Coronary artery (tissue), 2 donors: ENCODE measurements around the gene GALNT14.

Experiments
- DNase-seq: peaks from one replicate; pipeline ENCODE4 v3.0.0-alpha.2; 2017; ENCODE audit warnings: low spot score
- H3K27ac ChIP-seq, 2 donors: fragments of 200-600 bp; sonication (generic); one replicate each; pipeline ENCODE4 v1.5.1; 2016 to 2019
- H3K4me3 ChIP-seq: fragments of 200-600 bp; sonication (generic); 2 replicates; pipeline ENCODE4 v1.5.1; 2016; ENCODE audit warnings: mild to moderate bottlenecking, moderate library complexity
- TF ChIP-seq, protein P1 (sequence below): fragments of 200-600 bp; sonication (generic); IDR thresholded peaks from one replicate; pipeline ENCODE4 v1.5.1; 2019; ENCODE audit warnings: antibody characterized with exemption

GALNT14 gene

DNA sequence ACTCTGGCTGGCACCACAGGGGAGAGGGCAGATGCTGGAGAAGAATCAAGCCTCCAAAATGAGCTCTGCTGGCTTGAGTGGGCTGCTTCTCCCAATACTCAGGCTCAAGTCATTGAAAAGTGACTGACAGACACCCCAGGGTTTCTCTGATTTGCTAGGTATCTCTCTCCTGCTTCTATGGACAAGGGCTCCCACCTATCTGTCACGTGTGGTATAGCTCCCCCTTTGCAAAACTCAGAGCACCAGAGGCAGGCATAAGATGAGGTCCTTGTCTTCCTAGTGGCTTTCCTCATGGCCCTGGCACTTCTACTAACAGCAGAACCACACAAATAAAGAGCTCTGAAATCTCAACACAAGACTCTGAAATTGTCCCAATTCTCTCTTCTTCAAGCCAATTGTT is 105.2 kb downstream of the GALNT14 start:
- TF ChIP-seq, protein P1, sequence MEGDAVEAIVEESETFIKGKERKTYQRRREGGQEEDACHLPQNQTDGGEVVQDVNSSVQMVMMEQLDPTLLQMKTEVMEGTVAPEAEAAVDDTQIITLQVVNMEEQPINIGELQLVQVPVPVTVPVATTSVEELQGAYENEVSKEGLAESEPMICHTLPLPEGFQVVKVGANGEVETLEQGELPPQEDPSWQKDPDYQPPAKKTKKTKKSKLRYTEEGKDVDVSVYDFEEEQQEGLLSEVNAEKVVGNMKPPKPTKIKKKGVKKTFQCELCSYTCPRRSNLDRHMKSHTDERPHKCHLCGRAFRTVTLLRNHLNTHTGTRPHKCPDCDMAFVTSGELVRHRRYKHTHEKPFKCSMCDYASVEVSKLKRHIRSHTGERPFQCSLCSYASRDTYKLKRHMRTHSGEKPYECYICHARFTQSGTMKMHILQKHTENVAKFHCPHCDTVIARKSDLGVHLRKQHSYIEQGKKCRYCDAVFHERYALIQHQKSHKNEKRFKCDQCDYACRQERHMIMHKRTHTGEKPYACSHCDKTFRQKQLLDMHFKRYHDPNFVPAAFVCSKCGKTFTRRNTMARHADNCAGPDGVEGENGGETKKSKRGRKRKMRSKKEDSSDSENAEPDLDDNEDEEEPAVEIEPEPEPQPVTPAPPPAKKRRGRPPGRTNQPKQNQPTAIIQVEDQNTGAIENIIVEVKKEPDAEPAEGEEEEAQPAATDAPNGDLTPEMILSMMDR = no peak
- peak; percentile 53 for DNase-seq
- Histone ChIP-seq H3K27ac (no peak overlapping the region), H3K4me3 (no peak overlapping the region)

DNA sequence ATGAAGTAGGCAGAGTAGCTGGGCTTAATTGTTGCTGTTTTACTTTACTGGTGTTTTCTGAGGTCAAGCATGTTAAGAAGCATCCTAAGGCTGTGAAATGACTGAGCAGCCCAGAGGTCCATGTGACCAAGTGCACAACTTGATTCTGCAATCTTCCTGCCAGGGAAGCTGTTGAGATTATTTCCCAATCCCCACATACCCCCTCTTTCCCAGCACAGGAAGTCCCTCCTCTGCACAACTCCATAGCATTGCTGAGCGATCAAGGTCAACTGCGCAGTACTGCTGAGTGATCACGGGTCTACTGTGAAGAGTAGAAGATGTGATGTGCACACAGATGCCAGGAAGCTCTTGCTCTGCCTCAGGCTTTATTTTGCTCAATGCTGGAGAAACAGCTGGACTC is 105.8 kb downstream of the GALNT14 start:
- peak; percentile 31 for DNase-seq
- Histone ChIP-seq H3K4me3 (no peak overlapping the region), H3K27ac (no peak overlapping the region)
- TF ChIP-seq, protein P1 = no peak

DNA sequence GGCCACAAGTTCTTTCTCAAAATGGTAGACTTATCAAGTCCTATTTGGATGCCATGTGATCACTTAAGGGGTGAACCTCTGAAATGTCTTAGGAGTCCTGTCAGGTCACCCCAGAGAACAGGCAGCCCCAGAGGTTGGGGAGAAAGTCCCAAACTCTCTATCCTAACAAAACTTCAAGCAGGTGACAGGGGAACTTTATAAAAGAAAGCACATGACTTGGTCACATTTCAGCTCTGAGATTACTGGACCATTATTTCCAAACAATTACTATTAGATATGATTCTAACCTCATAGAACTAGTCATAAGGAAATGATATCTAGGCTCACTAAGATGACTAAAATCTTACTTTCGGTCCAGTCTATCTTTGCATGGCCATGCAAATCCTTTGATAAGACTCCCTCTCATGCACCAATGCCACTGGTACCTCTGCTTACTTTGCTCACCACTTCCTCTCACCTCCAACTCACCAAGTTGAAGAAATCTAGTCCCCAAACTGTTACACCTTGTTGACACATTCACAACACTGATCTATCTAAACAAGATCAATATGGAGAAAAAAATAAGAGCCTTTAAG is 107.0 kb downstream of the GALNT14 start:
- no peak overlapping the region for H3K27ac ChIP-seq
- H3K4me3 ChIP-seq = no peak overlapping the region
- TF ChIP-seq, protein P1 = no peak
- DNase-seq = no peak

DNA sequence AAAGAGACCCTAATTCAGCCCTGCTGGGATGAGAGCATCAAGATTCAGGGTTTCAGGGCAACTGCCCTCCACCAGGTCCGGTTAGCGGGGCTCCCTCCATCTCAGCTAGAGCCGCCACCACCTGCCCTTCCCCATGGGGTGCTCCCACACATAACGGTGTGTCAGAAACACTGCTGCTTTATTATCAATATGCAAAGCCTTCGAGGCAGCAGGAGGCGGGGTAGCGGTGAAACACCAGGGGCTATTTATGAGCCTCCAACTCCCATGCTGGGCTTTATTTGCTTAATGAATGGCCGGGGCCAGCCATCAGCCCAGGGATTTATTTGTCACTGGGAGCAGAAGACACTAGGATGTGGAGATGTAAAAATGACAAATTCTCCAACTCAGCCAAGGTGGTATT is 109.8 kb downstream of the GALNT14 start:
- DNase-seq = no peak
- Histone ChIP-seq H3K27ac (no peak overlapping the region), H3K4me3 (no peak overlapping the region)
- TF ChIP-seq, protein P1 = no peak

DNA sequence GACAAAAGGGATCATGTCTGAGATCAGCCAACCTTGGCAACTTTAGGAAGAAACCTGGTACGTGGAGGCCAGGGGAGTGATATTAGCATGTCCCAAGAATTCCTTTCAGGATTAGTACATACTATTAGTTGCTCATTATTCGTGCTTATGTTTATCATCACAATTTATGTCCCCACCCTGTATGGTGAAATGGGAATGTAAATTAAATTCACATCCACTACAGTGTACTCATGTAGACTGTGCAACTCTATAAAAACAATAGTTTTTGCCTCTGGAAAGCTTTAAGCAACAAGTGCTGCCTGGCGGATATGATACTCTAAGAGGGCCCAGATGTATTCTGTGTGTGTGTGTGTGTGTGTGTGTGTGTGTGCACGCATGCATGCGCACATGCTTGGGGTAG is 110.7 kb downstream of the GALNT14 start:
- Histone ChIP-seq H3K27ac (no peak overlapping the region), H3K4me3 (no peak overlapping the region)
- no peak for DNase-seq
- TF ChIP-seq, protein P1 = no peak

DNA sequence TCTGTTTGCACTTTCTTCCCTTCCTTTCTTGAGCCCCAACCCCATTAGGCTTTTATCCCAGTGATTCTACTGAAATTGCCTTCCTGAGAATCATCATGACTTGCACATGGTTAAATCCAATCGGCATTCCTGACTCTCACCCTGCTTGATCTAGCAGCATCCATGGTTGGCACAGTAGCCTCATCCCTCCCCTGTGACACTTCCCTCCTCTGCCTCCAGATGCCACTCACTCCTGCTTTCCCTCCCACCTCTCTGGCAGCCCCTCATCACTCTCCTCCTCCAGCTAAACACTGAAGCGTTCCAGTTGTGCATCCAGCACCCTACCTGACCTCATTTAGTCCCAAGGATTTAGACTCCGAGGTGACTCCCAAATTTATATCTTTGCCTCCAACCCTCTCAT is 114.7 kb downstream of the GALNT14 start:
- Histone ChIP-seq H3K27ac (no peak overlapping the region), H3K4me3 (no peak overlapping the region)
- TF ChIP-seq, protein P1 = no peak
- no peak for DNase-seq

DNA sequence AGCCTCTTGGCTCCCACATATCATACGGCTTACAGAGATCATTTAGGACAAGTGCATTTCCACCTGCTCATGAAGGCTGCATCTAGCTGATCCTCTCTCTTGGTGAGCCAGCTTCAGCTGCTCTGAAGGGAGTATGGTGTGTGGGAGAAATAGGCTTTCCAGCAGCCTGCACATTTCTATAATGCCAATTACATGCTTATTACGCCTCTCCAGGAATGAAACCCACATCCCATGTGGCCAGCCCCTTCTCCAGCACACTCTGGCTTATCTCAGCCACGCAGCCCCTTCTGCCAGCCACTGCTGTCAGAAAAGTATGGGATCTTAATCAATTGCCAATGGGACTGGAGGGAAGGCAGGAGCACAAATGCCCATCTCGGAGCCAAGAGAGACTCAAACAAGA is 117.5 kb downstream of the GALNT14 start:
- DNase-seq = peak; percentile 55
- no peak overlapping the region for H3K4me3 ChIP-seq
- TF ChIP-seq, protein P1 = no peak
- no peak overlapping the region for H3K27ac ChIP-seq
